HT1080 (cell line): ENCODE results near the gene LRIG3. TPM values are rescaled to one million over a fixed set of nuclear protein-coding genes. Genes with fewer than 3 reads are reported as not detected.
"Not testable (repeated sequence)": the region's sequence is repeated elsewhere in the genome, so short reads cannot be mapped to it uniquely, and the experiment has no call there.

Experiments used
- DNase-seq: peaks from one replicate; pipeline ENCODE4 v3.0.0-alpha.2; 2015; ENCODE audit warnings: low read depth
- total RNA-seq: library from RNA; depleted of rRNA; stranded (reverse); fragments of >200 nt; shearing (Covaris generic); gene quantifications from 2 replicates; pipeline ENCODE4 v1.2.3, GENCODE V29; 2014

The LRIG3 gene
- total RNA-seq, 1 experiment from 2014 or later, result 9.5 TPM

- no peak for DNase-seq
Measured at GRCh38 chr12:58905422-58905821, 14.9 kb downstream of the LRIG3 start.

GRCh38 chr12:58902726-58903125 is 17.6 kb downstream of the LRIG3 start:
- DNase-seq, result not testable (repeated sequence)

- DNase-seq, result no peak
Measured at GRCh38 chr12:58901664-58902063, 18.6 kb downstream of the LRIG3 start.

- no peak for DNase-seq
Measured at GRCh38 chr12:58897969-58898368, 22.3 kb downstream of the LRIG3 start.

GRCh38 chr12:58896278-58896677 is 24.0 kb downstream of the LRIG3 start:
- no peak for DNase-seq

- DNase-seq, result no peak
Measured at GRCh38 chr12:58895053-58895452, 25.3 kb downstream of the LRIG3 start.

- no peak for DNase-seq
Measured at GRCh38 chr12:58894040-58894439, 26.3 kb downstream of the LRIG3 start.

GRCh38 chr12:58893495-58893894 is 26.8 kb downstream of the LRIG3 start:
- DNase-seq, result no peak

- DNase-seq, result no peak
Measured at GRCh38 chr12:58889557-58889956, 30.7 kb downstream of the LRIG3 start.

- peak; percentile 26 for DNase-seq
Measured at GRCh38 chr12:58888131-58888783, 32.0 kb downstream of the LRIG3 start.

GRCh38 chr12:58887068-58887467 is 33.2 kb downstream of the LRIG3 start:
- DNase-seq, result no peak

GRCh38 chr12:58886474-58886873 is 33.8 kb downstream of the LRIG3 start:
- DNase-seq, result no peak

- DNase-seq, result no peak
Measured at GRCh38 chr12:58884916-58885315, 35.4 kb downstream of the LRIG3 start.

- no peak for DNase-seq
Measured at GRCh38 chr12:58883576-58884334, 36.5 kb downstream of the LRIG3 start.

- DNase-seq, result no peak
Measured at GRCh38 chr12:58882826-58883225, 37.5 kb downstream of the LRIG3 start.

- no peak for DNase-seq
Measured at GRCh38 chr12:58881816-58882215, 38.5 kb downstream of the LRIG3 start.

GRCh38 chr12:58880639-58881038 is 39.7 kb downstream of the LRIG3 start:
- DNase-seq, result no peak

GRCh38 chr12:58877243-58877743 is 43.0 kb downstream of the LRIG3 start:
- DNase-seq, result peak; percentile 97

- no peak for DNase-seq
Measured at GRCh38 chr12:58873496-58873895, 46.8 kb downstream of the LRIG3 start.

GRCh38 chr12:58871556-58871955 is 48.7 kb downstream of the LRIG3 start:
- no peak for DNase-seq

GRCh38 chr12:58870595-58870994 is 49.7 kb downstream of the LRIG3 start:
- no peak for DNase-seq

- no peak for DNase-seq
Measured at GRCh38 chr12:58860788-58861240, 59.5 kb downstream of the LRIG3 start.
